Gastroesophageal sphincter (tissue), 4 donors: Measurements from ENCODE around the gene BMERB1. TPM values are rescaled to one million over a fixed set of nuclear protein-coding genes. Genes with fewer than 3 reads are reported as not detected.

ENCODE experiments used
- ATAC-seq: fragments of 150-250 bp; one replicate; pipeline ENCODE4 v1.9.1; 2016; ENCODE audit warnings: mild to moderate bottlenecking, moderate library complexity
- H3K27ac ChIP-seq, 4 donors: fragments of 200-600 bp; sonication (generic) in 3 of 4; 1 replicate in 3 of 4; 2 replicates in 1 of 4; pipeline ENCODE4 v1.5.1; 2016 to 2019
- H3K27me3 ChIP-seq: fragments of 200-600 bp; sonication (generic); one replicate; pipeline ENCODE4 v1.5.1; 2019
- H3K36me3 ChIP-seq, 2 donors: fragments of 200-600 bp; sonication (generic); one replicate each; pipeline ENCODE4 v1.5.1; 2019; ENCODE audit warnings: control low read depth in 1 of 2
- H3K4me1 ChIP-seq, 3 donors: fragments of 200-600 bp; sonication (generic); 1 replicate in 2 of 3; 2 replicates in 1 of 3; pipeline ENCODE4 v1.5.1; 2016 to 2019; ENCODE audit warnings: control low read depth in 2 of 3
- H3K4me3 ChIP-seq, 2 donors: fragments of 200-600 bp; sonication (generic); one replicate each; pipeline ENCODE4 v1.5.1; 2019; ENCODE audit warnings: mild to moderate bottlenecking in 1 of 2, moderate library complexity in 1 of 2
- H3K9me3 ChIP-seq, 3 donors: fragments of 200-600 bp; sonication (generic); one replicate each; pipeline ENCODE4 v1.5.1; 2017 to 2019; ENCODE audit warnings: control low read depth in 2 of 3
- CTCF ChIP-seq, 4 experiments: fragments of 200-600 bp in 2 of 4; fragments of 450-650 bp in 2 of 4; sonication (generic) in 1 of 4; IDR thresholded peaks; one replicate each; pipeline ENCODE4 v1.5.1; 2017 to 2019; ENCODE audit warnings: antibody characterized with exemption in 4 of 4, mild to moderate bottlenecking in 2 of 4, moderate library complexity in 2 of 4
- EP300 ChIP-seq: sonication (generic); formaldehyde crosslinking; IDR thresholded peaks from one replicate; pipeline ENCODE4 v1.6.1; 2017; ENCODE audit warnings: antibody characterized with exemption, mild to moderate bottlenecking
- POLR2A ChIP-seq, 2 donors: fragments of 450-650 bp; IDR thresholded peaks; one replicate each; pipeline ENCODE4 v1.6.1; 2017; ENCODE audit warnings: antibody characterized with exemption in 2 of 2, mild to moderate bottlenecking in 2 of 2, moderate library complexity in 1 of 2
- POLR2AphosphoS5 ChIP-seq: sonication (generic); formaldehyde crosslinking; IDR thresholded peaks from one replicate; pipeline ENCODE4 v1.6.1; 2017; ENCODE audit warnings: antibody characterized with exemption
- WGBS, 2 donors: methylation state at CpG; one replicate each; pipeline ENCODE4 v1.1.5; 2018; ENCODE audit warnings: low coverage in 1 of 2; 5-methylcytosine and 5-hydroxymethylcytosine counted together
- total RNA-seq, 4 donors: library from RNA; depleted of rRNA; stranded (reverse); fragments of >200 nt; gene quantifications; one replicate each; pipeline ENCODE4 v1.1.0, GENCODE V29; 2016

BMERB1 gene
- total RNA-seq, 4 donors from 2014 or later, result 84.5 to 135 (median 101) TPM

- Histone ChIP-seq H3K9me3 (no peaks in the 10 kb centered on the region), H3K4me3 (no peak overlapping the region), H3K27me3 (no peaks in the 10 kb centered on the region), H3K36me3 (peaks cover 0 to 100% of the 10 kb centered on the region in 2 donors), H3K4me1 (no peaks in the 10 kb centered on the region), H3K27ac (no peak overlapping the region)
- no peak for ATAC-seq
- TF ChIP-seq CTCF (IDR thresholded peaks at IDR 0.05) (no peak), EP300 (no peak), POLR2AphosphoS5 (no peak), POLR2A (IDR thresholded peaks at IDR 0.05) (no peak)
- 90 to 97% methylated on average over 4 of the region's 4 CpGs for WGBS, 2 donors
Observed at GRCh38 chr16:15617901-15618300, 183.5 kb downstream of the BMERB1 start.

DNA sequence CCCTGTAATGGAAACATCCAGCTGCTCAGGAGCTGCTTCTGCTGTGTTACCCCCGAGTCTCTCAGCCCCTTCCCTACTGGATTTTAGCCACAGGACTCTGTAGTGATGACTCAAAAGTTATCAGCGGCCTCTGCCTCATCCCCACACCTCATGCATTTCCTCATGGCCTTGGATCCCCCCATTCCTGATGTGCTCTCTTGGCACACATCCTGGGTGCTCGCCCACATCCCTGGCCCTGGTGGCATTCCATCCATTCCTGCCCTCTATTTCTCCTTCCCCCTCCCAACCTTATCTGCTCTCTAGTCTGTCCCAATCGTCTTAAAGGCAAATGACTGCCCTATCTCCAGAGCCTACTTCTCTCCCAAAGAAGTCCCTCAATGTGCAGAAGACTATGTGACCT lies 184.0 kb downstream of the BMERB1 start:
- TF ChIP-seq POLR2AphosphoS5, result no peak
- TF ChIP-seq POLR2A (IDR thresholded peaks at IDR 0.05), result no peak
- TF ChIP-seq CTCF (IDR thresholded peaks at IDR 0.05), result no peak
- TF ChIP-seq EP300, result no peak
- Histone ChIP-seq H3K4me3 (no peak overlapping the region), H3K9me3 (no peaks in the 10 kb centered on the region), H3K36me3 (peaks cover 0 to 100% of the 10 kb centered on the region in 2 donors), H3K27me3 (no peaks in the 10 kb centered on the region), H3K4me1 (no peaks in the 10 kb centered on the region), H3K27ac (no peak overlapping the region)
- 74 to 92% methylated on average over 4 of the region's 4 CpGs for WGBS, 2 donors
- ATAC-seq, result no peak

DNA sequence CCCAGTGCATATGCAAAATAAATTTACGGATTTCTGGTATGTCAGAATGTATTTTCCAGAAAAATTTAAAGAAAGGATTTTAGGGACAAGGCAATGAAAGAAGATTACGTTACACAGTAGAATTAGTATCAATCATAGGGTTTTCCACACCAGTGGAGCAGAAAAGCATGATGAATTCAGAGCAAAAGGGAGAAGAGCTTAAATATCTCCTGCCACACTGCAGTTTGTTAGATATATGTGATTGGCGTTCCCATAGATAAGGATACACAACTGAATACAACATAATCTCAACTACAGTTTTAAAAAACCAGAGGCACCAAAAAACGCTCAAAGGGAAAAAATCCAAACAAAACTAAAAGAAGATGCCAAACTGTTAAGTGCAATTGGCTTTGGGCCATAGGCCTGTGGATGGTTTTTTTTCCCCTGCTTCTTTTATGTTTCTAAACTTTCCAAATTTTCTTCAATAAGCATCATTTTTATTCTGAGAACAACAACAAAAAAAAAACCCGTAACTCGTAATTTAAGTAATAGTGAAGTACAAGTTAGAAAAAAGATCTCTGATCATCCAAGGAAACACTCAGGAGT lies 186.3 kb downstream of the BMERB1 start:
- no peak for ATAC-seq
- WGBS, 2 donors, result 65 to 74% methylated on average over 4 to 6 of the region's 6 CpGs
- H3K27me3 ChIP-seq, result no peaks in the 10 kb centered on the region
- no peaks in the 10 kb centered on the region for H3K9me3 ChIP-seq
- H3K27ac ChIP-seq, result no peak overlapping the region
- no peak overlapping the region for H3K4me3 ChIP-seq
- TF ChIP-seq POLR2A (IDR thresholded peaks at IDR 0.05), result no peak
- no peak for TF ChIP-seq EP300
- no peaks in the 10 kb centered on the region for H3K4me1 ChIP-seq
- peaks cover 0 to 100% of the 10 kb centered on the region in 2 donors for H3K36me3 ChIP-seq

GRCh38 chr16:15621456-15621855 lies 187.1 kb downstream of the BMERB1 start:
- H3K36me3 ChIP-seq, result peaks cover 0 to 97% of the 10 kb centered on the region in 2 donors
- ATAC-seq, result no peak
- WGBS, 2 donors, result 31 to 67% methylated on average over 2 to 3 of the region's 4 CpGs

DNA sequence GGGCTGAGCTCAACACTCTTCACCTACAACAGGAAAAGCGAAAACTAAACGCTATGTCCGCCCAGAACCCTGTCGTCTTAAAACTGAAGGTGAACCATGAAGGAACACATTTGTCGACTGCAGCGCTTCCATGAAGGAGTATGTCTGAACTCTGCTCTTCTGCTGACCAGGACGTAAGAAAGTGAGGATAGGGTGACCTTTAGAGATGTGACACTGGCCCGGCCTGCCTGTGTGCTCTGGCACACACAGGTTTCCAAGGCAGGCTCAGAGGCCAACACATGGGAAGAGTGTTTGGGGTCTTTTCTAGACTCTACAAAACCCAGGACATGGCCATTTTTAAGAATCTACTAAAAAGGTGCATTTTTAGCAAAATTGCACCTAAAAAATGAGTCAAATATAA lies 187.5 kb downstream of the BMERB1 start:
- no peak for ATAC-seq
- H3K9me3 ChIP-seq, result no peaks in the 10 kb centered on the region
- no peak for TF ChIP-seq EP300
- H3K4me1 ChIP-seq, result no peaks in the 10 kb centered on the region
- WGBS, 2 donors, result 86 to 90% methylated on average over 7 to 8 of the region's 8 CpGs
- H3K27ac ChIP-seq, result no peak overlapping the region
- no peak overlapping the region for H3K4me3 ChIP-seq
- H3K27me3 ChIP-seq, result no peaks in the 10 kb centered on the region
- H3K36me3 ChIP-seq, result peaks cover 0 to 94% of the 10 kb centered on the region in 2 donors

More at GRCh38 chr16:15621456-15621855, 187.1 kb downstream of the BMERB1 start:
- TF ChIP-seq POLR2AphosphoS5 (no peak), CTCF (IDR thresholded peaks at IDR 0.05) (no peak), EP300 (no peak), POLR2A (IDR thresholded peaks at IDR 0.05) (no peak)
- no peaks in the 10 kb centered on the region for H3K4me1 ChIP-seq
- H3K27me3 ChIP-seq, result no peaks in the 10 kb centered on the region
- H3K4me3 ChIP-seq, result no peak overlapping the region
- H3K27ac ChIP-seq, result no peak overlapping the region
- no peaks in the 10 kb centered on the region for H3K9me3 ChIP-seq

- H3K27me3 ChIP-seq, result no peaks in the 10 kb centered on the region
- 100% methylated on average over 2 of the region's 2 CpGs for WGBS, 2 donors
- peaks cover 7 to 90% of the 10 kb centered on the region in 2 donors for H3K36me3 ChIP-seq
- no peak overlapping the region for H3K4me3 ChIP-seq
- ATAC-seq, result no peak
- no peaks in the 10 kb centered on the region for H3K4me1 ChIP-seq
- H3K27ac ChIP-seq, result no peak overlapping the region
- TF ChIP-seq CTCF (IDR thresholded peaks at IDR 0.05) (no peak), POLR2AphosphoS5 (no peak), POLR2A (IDR thresholded peaks at IDR 0.05) (no peak), EP300 (no peak)
- H3K9me3 ChIP-seq, result no peaks in the 10 kb centered on the region
Observed at GRCh38 chr16:15631730-15632409, 197.5 kb downstream of the BMERB1 start.
